Endothelial cell (in vitro differentiated cells): ENCODE data around the gene ACKR3. TPM values are rescaled to one million over a fixed set of nuclear protein-coding genes. Genes with fewer than 3 reads are reported as not detected.

Experiments used
- DNase-seq: peaks from one replicate; pipeline ENCODE4 v3.0.0; 2021; ENCODE audit warnings: low spot score
- H3K27ac Mint-ChIP-seq: one replicate; pipeline ENCODE4 v1.8.0; 2021; ENCODE audit warnings: mixed read lengths, inconsistent platforms; ENCODE audit not compliant: unreplicated experiment
- H3K27me3 Mint-ChIP-seq: one replicate; pipeline ENCODE4 v1.8.0; 2021; ENCODE audit warnings: mild to moderate bottlenecking, moderate library complexity, mixed read lengths, inconsistent platforms; ENCODE audit not compliant: unreplicated experiment
- H3K36me3 Mint-ChIP-seq: one replicate; pipeline ENCODE4 v1.8.0; 2021; ENCODE audit warnings: mild to moderate bottlenecking, low read depth, mixed read lengths, inconsistent platforms; ENCODE audit not compliant: unreplicated experiment
- H3K4me1 Mint-ChIP-seq: one replicate; pipeline ENCODE4 v1.8.0; 2021; ENCODE audit warnings: mild to moderate bottlenecking, mixed read lengths, inconsistent platforms; ENCODE audit not compliant: unreplicated experiment
- H3K4me3 Mint-ChIP-seq: one replicate; pipeline ENCODE4 v1.8.0; 2021; ENCODE audit warnings: mild to moderate bottlenecking, mixed read lengths, inconsistent platforms; ENCODE audit not compliant: unreplicated experiment
- H3K9me3 Mint-ChIP-seq: one replicate; pipeline ENCODE4 v1.8.0; 2021; ENCODE audit warnings: mixed read lengths, inconsistent platforms; ENCODE audit not compliant: unreplicated experiment
- CTCF ChIP-seq: fragments of 200-600 bp; sonication (generic); IDR thresholded peaks from one replicate; pipeline ENCODE4 v1.5.0; 2021; ENCODE audit warnings: antibody characterized with exemption; ENCODE audit not compliant: unreplicated experiment
- total RNA-seq: library from RNA; stranded (reverse); fragmentation: NEBNext Ultra II Directional; extraction: Animal tissue kit (Norgen Biotek cat#: 25700); gene quantifications from one replicate; pipeline ENCODE4 v1.2.1, GENCODE V29; 2021; ENCODE audit not compliant: unreplicated experiment

The ACKR3 gene
- total RNA-seq, 1 donor from 2014 or later: 24.8 TPM

- TF ChIP-seq CTCF: no peak
- Mint-ChIP-seq H3K4me3 (no peak overlapping the region), H3K4me1 (peaks cover 13% of the 10 kb centered on the region), H3K36me3 (no peaks in the 10 kb centered on the region), H3K9me3 (no peaks in the 10 kb centered on the region), H3K27ac (no peak overlapping the region), H3K27me3 (peaks cover 6% of the 10 kb centered on the region)
- no peak for DNase-seq
These were observed 21.3 kb upstream of the ACKR3 start for GRCh38 chr2:236548179-236548921.

GRCh38 chr2:236549165-236549564, 20.5 kb upstream of the ACKR3 start:
- Mint-ChIP-seq H3K27me3 (peaks cover 7% of the 10 kb centered on the region), H3K4me3 (no peak overlapping the region), H3K36me3 (no peaks in the 10 kb centered on the region), H3K4me1 (peaks cover 13% of the 10 kb centered on the region), H3K9me3 (no peaks in the 10 kb centered on the region), H3K27ac (no peak overlapping the region)
- TF ChIP-seq CTCF: no peak
- DNase-seq: no peak

GRCh38 chr2:236550290-236550689, 19.3 kb upstream of the ACKR3 start:
- no peak for TF ChIP-seq CTCF
- Mint-ChIP-seq H3K9me3 (no peaks in the 10 kb centered on the region), H3K4me1 (peaks cover 13% of the 10 kb centered on the region), H3K27ac (no peak overlapping the region), H3K36me3 (no peaks in the 10 kb centered on the region), H3K4me3 (no peak overlapping the region), H3K27me3 (peaks cover 5% of the 10 kb centered on the region)
- no peak for DNase-seq

GRCh38 chr2:236550701-236551465, 18.7 kb upstream of the ACKR3 start:
- no peak for DNase-seq
- Mint-ChIP-seq H3K4me3 (no peak overlapping the region), H3K4me1 (peaks cover 12% of the 10 kb centered on the region), H3K36me3 (no peaks in the 10 kb centered on the region), H3K27me3 (peaks cover 5% of the 10 kb centered on the region), H3K9me3 (no peaks in the 10 kb centered on the region), H3K27ac (no peak overlapping the region)
- no peak for TF ChIP-seq CTCF
